Mesothelial cell of epicardium (in vitro differentiated cells): Measurements from ENCODE around the gene DDB1. TPM values are rescaled to one million over a fixed set of nuclear protein-coding genes. Genes with fewer than 3 reads are reported as not detected.

Experiments
- DNase-seq, 2 experiments: peaks; one replicate each; pipeline ENCODE4 v3.0.0; 2021; ENCODE audit warnings: low spot score in 2 of 2; ENCODE audit not compliant: unreplicated experiment in 2 of 2
- H3K27ac Mint-ChIP-seq: 2 replicates; pipeline ENCODE4 v1.8.0; 2021; ENCODE audit warnings: mixed read lengths
- H3K27me3 Mint-ChIP-seq: 2 replicates; pipeline ENCODE4 v1.8.0; 2021; ENCODE audit warnings: low read depth, mixed read lengths
- H3K36me3 Mint-ChIP-seq: 2 replicates; pipeline ENCODE4 v1.8.0; 2021; ENCODE audit warnings: mixed read lengths
- H3K4me1 Mint-ChIP-seq: 2 replicates; pipeline ENCODE4 v1.8.0; 2021; ENCODE audit warnings: mixed read lengths
- H3K4me3 Mint-ChIP-seq: 2 replicates; pipeline ENCODE4 v1.8.0; 2021; ENCODE audit warnings: mild to moderate bottlenecking, moderate library complexity, mixed read lengths
- H3K9me3 Mint-ChIP-seq: 2 replicates; pipeline ENCODE4 v1.8.0; 2021; ENCODE audit warnings: mixed read lengths
- CTCF ChIP-seq: fragments of 200-600 bp; sonication (generic); IDR thresholded peaks from one replicate; pipeline ENCODE4 v1.5.0; 2021; ENCODE audit warnings: antibody characterized with exemption; ENCODE audit not compliant: unreplicated experiment
- total RNA-seq: library from RNA; stranded (reverse); gene quantifications from 3 replicates; pipeline ENCODE4 v1.2.1, GENCODE V29; 2021

DDB1 gene
- total RNA-seq, 1 donor from 2014 or later: 253 TPM

GRCh38 chr11:61358566-61358965 is 25.7 kb upstream of the DDB1 start:
- Mint-ChIP-seq H3K27ac (no peak overlapping the region), H3K36me3 (peaks cover 2% of the 10 kb centered on the region), H3K9me3 (no peaks in the 10 kb centered on the region), H3K4me1 (peaks cover 25% of the 10 kb centered on the region), H3K27me3 (no peaks in the 10 kb centered on the region), H3K4me3 (no peak overlapping the region)
- DNase-seq: no peak
- TF ChIP-seq CTCF: no peak

- H3K27ac Mint-ChIP-seq: no peak overlapping the region
- TF ChIP-seq CTCF: no peak
- H3K36me3 Mint-ChIP-seq: peaks cover 8% of the 10 kb centered on the region
- H3K4me3 Mint-ChIP-seq: no peak overlapping the region
- no peaks in the 10 kb centered on the region for H3K27me3 Mint-ChIP-seq
- H3K4me1 Mint-ChIP-seq: peaks cover 18% of the 10 kb centered on the region
- no peaks in the 10 kb centered on the region for H3K9me3 Mint-ChIP-seq
- DNase-seq: no peak
Observed at GRCh38 chr11:61357894-61358239, 25.0 kb upstream of the DDB1 start.

- no peak overlapping the region for H3K27ac Mint-ChIP-seq
Observed at GRCh38 chr11:61357233-61357893, 24.5 kb upstream of the DDB1 start.

GRCh38 chr11:61356706-61357105 is 23.8 kb upstream of the DDB1 start:
- H3K27ac Mint-ChIP-seq: no peak overlapping the region
- no peaks in the 10 kb centered on the region for H3K27me3 Mint-ChIP-seq
- H3K4me3 Mint-ChIP-seq: no peak overlapping the region
- no peak for TF ChIP-seq CTCF
- peaks cover 11% of the 10 kb centered on the region for H3K36me3 Mint-ChIP-seq
- no peaks in the 10 kb centered on the region for H3K9me3 Mint-ChIP-seq
- H3K4me1 Mint-ChIP-seq: peaks cover 10% of the 10 kb centered on the region
- DNase-seq: no peak

More at GRCh38 chr11:61357233-61357893, 24.5 kb upstream of the DDB1 start:
- Mint-ChIP-seq H3K4me3 (no peak overlapping the region), H3K36me3 (peaks cover 11% of the 10 kb centered on the region), H3K9me3 (no peaks in the 10 kb centered on the region), H3K4me1 (peaks cover 13% of the 10 kb centered on the region), H3K27me3 (no peaks in the 10 kb centered on the region)
- no peak for DNase-seq
- TF ChIP-seq CTCF: no peak

GRCh38 chr11:61354208-61354607 is 21.3 kb upstream of the DDB1 start:
- Mint-ChIP-seq H3K4me3 (no peak overlapping the region), H3K4me1 (no peaks in the 10 kb centered on the region), H3K27ac (no peak overlapping the region), H3K27me3 (no peaks in the 10 kb centered on the region), H3K9me3 (no peaks in the 10 kb centered on the region), H3K36me3 (peaks cover 14% of the 10 kb centered on the region)
- no peak for DNase-seq
- no peak for TF ChIP-seq CTCF
